Measurements from ENCODE around the gene CDC14C.

CDC14C gene

DNA sequence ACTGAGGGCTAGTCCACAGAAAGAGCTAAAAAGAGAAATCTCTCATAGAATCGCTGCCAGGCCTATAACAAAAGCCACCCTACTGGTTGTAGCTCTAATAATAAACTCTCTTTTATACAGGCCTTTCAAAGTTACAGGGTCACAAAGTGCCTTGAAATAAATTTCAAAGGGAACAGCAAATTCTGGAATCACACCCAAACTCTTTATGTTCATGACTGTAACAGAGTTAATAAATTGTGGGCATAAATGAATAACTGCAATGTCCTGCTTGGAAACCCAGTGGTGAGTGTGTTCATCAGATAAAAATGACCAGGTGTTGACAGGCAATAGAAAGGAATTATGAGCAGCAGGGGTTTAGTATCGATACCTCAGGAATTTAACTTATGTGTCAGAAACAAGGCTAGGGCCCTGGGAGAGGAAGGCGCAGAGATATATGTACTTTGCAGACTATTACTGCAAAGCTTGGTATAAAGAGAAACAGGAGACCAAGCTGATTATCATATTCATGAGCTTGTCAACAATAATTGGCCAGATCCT lies 9.3 kb downstream of the CDC14C start:
- in situ Hi-C loops (cut with HindIII; ENCODE audit: low pct_unique_long_range_greater_than_20kb, low sequenced_read_pairs), result no loop called here
- no peak for TF ChIP-seq JUND (IDR thresholded peaks at IDR 0.05; ENCODE audit: low read depth)
- no peak for DNase-seq (ENCODE audit: low read depth in 1 of 2, low spot score in 1 of 2)

DNA sequence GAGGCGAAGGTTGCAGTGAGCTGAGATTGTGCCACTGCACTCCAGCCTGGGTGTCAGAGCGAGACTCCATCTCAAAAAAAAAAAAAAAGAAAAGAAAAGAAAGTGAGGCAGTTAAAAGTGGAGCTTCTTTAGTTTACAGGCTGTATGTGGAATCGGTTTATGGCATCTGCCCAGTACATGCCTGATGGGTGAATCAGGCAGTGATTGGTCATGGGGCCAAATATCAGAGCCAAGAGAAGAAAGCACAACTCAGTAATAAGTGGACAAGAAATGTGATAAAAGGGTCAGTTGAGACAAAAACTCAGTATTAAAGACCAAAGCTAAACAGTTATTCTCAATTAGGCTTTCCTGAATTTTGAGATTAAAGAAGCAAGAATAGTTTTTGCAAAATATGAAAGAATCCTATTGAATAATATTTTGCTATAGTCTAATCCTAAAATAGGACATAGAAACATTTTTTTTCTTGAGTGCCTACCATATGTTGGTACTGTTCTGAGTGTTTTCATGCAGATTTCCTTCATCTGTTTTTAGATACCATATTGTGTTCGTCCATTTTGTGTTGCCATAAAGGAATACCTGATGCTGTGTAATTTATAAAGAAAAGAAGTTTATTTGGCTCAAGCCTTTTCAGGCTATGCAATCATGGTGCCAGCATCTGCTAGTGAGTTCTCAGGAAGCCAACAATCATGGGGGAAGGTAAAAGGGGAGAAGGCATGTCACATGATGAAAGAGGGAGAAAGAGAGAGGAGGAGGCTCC lies 14.4 kb downstream of the CDC14C start:
- DNase-seq (ENCODE audit: low read depth in 1 of 2, low spot score in 1 of 2), result no peak
- in situ Hi-C loops (cut with HindIII; ENCODE audit: low pct_unique_long_range_greater_than_20kb, low sequenced_read_pairs), result no loop called here
- no peak for TF ChIP-seq JUND (IDR thresholded peaks at IDR 0.05; ENCODE audit: low read depth)

DNA sequence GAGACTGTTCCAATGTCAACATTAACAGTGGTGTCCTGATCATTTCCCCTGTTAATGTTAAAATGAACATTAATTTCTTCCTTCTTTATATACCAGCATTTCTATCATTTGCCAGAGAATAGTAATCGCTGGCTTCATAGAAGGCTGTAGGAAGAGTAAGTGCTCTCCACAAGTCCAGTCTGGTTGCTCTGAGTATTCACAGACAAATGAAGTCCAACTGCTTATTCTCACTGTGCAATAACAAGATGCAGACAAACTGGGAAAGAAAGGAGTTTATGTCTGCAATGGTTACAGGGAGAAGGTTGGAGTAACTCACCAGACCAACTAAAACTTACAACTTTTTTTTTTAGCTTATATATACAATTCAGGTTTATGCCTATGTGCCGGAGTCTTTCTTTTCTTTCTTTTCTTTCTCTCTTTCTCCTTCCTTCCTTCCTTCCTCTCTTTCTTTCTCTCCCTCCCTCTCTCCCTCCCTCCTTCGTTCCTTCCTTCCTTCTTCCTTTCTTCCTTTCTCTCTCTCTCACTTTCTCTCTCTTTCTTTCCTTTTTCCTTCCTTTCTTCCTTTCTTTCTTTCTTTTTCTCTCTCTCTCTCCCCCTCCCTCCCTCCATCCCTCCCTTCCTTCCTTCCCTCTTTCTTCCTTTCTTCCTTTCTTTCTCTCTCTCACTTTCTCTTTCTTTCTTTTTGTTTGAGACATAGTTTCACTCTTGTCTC lies 19.1 kb downstream of the CDC14C start:
- in situ Hi-C loops (cut with HindIII; ENCODE audit: low pct_unique_long_range_greater_than_20kb, low sequenced_read_pairs), result no loop called here
- no peak for TF ChIP-seq JUND (IDR thresholded peaks at IDR 0.05; ENCODE audit: low read depth)
- DNase-seq (ENCODE audit: low read depth in 1 of 2, low spot score in 1 of 2), result no peak

DNA sequence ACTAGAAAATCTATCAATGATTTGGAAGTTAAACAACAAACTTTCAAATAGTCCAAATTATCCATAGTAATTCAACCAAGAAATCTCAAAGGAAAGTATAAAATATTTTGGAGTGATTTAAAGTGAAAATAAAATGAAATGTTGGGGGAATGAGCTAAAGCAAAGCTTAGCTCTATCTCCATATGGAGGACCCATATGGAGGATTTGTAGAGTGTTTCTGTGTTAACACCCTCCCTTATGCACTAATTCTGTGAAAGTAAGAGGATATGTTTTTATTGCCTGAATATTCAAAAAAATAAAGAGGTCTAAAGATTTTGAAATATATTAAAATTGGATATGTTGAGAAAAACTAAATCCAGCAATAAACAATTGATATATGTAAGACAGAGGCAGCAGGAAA lies 31.6 kb downstream of the CDC14C start:
- DNase-seq (ENCODE audit: low read depth in 1 of 2, low spot score in 1 of 2), result no peak
- in situ Hi-C loops (cut with HindIII; ENCODE audit: low pct_unique_long_range_greater_than_20kb, low sequenced_read_pairs), result no loop called here
- TF ChIP-seq JUND (IDR thresholded peaks at IDR 0.05; ENCODE audit: low read depth), result no peak

DNA sequence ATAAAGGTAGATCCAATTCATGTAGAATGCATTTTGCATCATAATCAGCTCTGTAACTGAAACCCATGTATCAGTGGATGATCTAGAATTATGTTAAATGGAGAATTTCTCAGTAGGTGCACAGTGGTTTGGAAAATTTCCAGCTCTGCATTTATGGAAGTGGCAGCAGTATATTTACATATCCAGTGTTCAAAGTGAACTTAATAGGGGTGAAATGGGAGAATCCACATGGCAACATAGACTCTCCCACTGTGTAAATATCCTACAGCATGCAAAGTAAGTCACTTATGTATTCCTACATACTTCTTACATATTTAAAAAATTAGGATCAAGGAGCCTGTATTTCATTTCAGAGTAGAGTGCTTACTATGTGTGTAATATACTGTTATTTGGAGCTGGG lies 35.3 kb downstream of the CDC14C start:
- no peak for TF ChIP-seq JUND (IDR thresholded peaks at IDR 0.05; ENCODE audit: low read depth)
- DNase-seq (ENCODE audit: low read depth in 1 of 2, low spot score in 1 of 2), result no peak
- in situ Hi-C loops (cut with HindIII; ENCODE audit: low pct_unique_long_range_greater_than_20kb, low sequenced_read_pairs), result no loop called here

DNA sequence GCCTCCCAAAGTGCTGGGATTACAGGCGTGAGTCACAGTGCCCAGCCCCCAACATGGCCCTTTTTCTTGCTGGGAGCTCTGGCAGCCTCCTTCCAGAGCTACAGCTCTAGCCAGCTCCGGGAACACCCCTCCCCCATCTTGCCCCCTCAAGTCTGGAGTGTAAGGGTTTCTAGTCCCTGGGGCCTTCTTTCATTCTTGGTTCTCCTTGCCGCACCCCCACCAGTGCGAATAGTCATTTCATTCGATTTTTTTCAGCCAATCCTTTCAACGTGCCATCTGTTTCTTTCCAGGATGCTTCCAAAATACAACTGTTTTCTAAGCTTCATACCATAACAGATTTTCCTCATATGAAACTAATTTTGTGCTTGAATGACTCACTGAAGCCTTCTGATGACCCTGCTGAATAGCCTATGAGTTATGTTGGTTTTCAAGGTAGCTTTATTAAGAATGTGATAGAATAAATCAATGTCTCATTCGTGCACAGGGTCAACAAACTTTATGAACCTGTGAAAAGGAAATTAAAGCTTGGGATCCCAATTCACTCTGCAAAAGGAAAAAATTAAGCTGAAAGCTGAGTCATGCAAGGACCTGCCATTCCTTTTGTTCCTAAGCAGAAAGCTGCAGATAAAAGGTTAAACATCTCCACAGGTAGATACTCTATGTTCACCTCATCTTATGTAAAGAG lies 38.6 kb downstream of the CDC14C start:
- no peak for DNase-seq (ENCODE audit: low read depth in 1 of 2, low spot score in 1 of 2)
- in situ Hi-C loops (cut with HindIII; ENCODE audit: low pct_unique_long_range_greater_than_20kb, low sequenced_read_pairs), result no loop called here
- TF ChIP-seq JUND (IDR thresholded peaks at IDR 0.05; ENCODE audit: low read depth), result no peak

DNA sequence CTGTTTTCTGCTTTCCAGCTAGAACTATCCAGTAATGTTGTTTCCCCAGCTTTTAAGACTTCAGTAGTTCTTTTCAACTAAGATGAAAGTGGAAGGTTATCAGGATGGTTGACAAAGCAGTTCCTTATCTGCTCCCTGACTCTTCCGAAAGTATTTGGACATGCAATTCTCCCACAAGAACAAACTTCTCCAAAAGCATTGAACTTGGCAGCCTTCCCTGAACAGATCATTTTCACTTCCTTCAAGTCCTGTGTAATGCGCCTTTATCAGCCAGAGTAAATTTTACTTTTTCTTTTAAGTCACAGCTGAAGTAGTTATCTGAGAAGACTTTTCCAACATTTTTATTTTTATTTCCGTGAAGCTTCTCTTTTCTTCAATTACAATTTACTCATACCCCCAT lies 39.7 kb downstream of the CDC14C start:
- in situ Hi-C loops (cut with HindIII; ENCODE audit: low pct_unique_long_range_greater_than_20kb, low sequenced_read_pairs), result no loop called here
- DNase-seq (ENCODE audit: low read depth in 1 of 2, low spot score in 1 of 2), result no peak
- TF ChIP-seq JUND (IDR thresholded peaks at IDR 0.05; ENCODE audit: low read depth), result no peak

DNA sequence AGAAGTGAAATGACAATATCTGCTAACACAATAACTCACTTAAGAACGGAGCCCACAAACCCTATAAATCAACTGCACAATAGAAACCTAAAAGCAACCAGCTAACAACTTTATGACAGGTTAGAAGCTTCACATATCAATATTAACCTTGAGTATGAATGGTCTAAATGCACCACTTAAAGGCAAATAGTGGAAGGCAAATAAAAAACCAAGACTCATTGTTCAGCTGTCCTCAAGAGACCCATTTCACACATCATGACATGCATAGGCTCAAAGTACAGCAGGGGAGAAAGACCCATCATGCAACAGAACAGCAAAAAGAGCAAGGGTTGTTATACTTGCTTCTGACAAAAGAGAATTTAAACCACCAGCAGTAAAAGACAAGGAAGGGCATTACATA lies 46.8 kb downstream of the CDC14C start:
- TF ChIP-seq JUND (IDR thresholded peaks at IDR 0.05; ENCODE audit: low read depth), result no peak
- no peak for DNase-seq (ENCODE audit: low read depth in 1 of 2, low spot score in 1 of 2)
- in situ Hi-C loops (cut with HindIII; ENCODE audit: low pct_unique_long_range_greater_than_20kb, low sequenced_read_pairs), result no loop called here

DNA sequence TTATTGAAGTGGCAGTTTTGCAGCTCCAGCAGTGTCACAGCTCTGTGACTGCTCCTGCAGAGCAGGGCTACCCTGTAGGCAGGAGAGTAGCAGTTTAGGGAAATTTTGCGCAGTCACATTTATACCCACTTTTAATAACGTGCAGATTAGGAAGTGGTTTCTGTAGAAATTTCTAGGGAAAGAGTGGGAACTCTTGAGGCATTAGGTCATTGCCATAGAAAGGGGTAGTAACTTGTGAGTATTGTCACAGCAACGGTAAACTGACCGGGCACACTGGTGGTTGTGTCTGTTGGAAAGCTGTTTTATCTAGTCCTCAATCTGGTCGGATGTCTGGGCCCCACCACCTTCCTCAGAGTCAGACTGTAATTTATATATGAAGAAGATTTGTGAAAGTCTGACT lies 51.9 kb downstream of the CDC14C start:
- no peak for TF ChIP-seq JUND (IDR thresholded peaks at IDR 0.05; ENCODE audit: low read depth)
- in situ Hi-C loops (cut with HindIII; ENCODE audit: low pct_unique_long_range_greater_than_20kb, low sequenced_read_pairs), result no loop called here
- DNase-seq (ENCODE audit: low read depth in 1 of 2, low spot score in 1 of 2), result no peak

DNA sequence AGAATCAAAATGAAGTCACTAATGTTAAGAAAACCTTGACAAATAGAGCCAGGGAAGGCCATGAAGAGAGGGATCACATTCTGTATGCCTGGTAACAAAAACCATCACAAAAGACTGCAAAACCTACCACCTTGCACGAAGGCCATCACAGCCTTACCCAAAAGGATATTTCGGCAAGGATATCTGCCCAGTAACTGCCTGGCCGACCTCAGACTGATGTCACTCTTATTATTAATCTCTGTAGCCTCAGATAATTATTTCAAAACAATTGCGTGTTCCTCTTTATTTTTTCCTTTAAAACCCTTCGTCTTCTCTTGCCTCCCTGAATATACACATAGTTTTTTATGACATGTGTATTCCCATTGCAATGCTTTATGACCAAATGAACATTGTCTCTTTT lies 52.5 kb downstream of the CDC14C start:
- no peak for DNase-seq (ENCODE audit: low read depth in 1 of 2, low spot score in 1 of 2)
- no peak for TF ChIP-seq JUND (IDR thresholded peaks at IDR 0.05; ENCODE audit: low read depth)
- in situ Hi-C loops (cut with HindIII; ENCODE audit: low pct_unique_long_range_greater_than_20kb, low sequenced_read_pairs), result no loop called here

Data from T47D (cell line).